Ascending aorta (tissue), 2 donors: ENCODE data around the gene USP24. TPM values are rescaled to one million over a fixed set of nuclear protein-coding genes. Genes with fewer than 3 reads are reported as not detected.
A peak's percentile ranks its signal among the peaks of the same experiment; 100 is the strongest.

Experiments used
- DNase-seq, 2 donors: peaks; one replicate each; pipeline ENCODE4 v3.0.0-alpha.2; 2019; ENCODE audit warnings: low spot score in 2 of 2
- H3K27ac ChIP-seq, 2 donors: fragments of 200-600 bp; sonication (generic); one replicate each; pipeline ENCODE4 v1.5.1; 2016 to 2017; ENCODE audit warnings: mild to moderate bottlenecking in 1 of 2
- H3K27me3 ChIP-seq: fragments of 200-600 bp; sonication (generic); one replicate; pipeline ENCODE4 v1.5.1; 2017
- H3K36me3 ChIP-seq, 2 donors: fragments of 200-600 bp; sonication (generic); one replicate each; pipeline ENCODE4 v1.5.1; 2016
- H3K4me1 ChIP-seq, 2 donors: fragments of 200-600 bp; sonication (generic); one replicate each; pipeline ENCODE4 v1.5.1; 2016 to 2017; ENCODE audit warnings: mild to moderate bottlenecking in 1 of 2
- H3K4me3 ChIP-seq, 2 donors: fragments of 200-600 bp; sonication (generic); one replicate each; pipeline ENCODE4 v1.5.1; 2016 to 2017; ENCODE audit warnings: mild to moderate bottlenecking in 1 of 2
- H3K9me3 ChIP-seq, 2 donors: fragments of 200-600 bp; sonication (generic); one replicate each; pipeline ENCODE4 v1.5.1; 2016
- intact Hi-C: fragments of 100-400 bp; cut with DNase I; formaldehyde crosslinking; loops from one replicate; pipeline ENCODE4 v1.15.1; 2023
- total RNA-seq: library from RNA; depleted of rRNA; stranded (reverse); fragments of >200 nt; gene quantifications from one replicate; pipeline ENCODE4 v1.1.0, GENCODE V29; 2016
- TF ChIP-seq, protein P1 (sequence below), 3 experiments: fragments of 200-600 bp in 2 of 3; fragments of 450-650 bp in 1 of 3; sonication (generic) in 2 of 3; IDR thresholded peaks; one replicate each; pipeline ENCODE4 v1.5.1; 2016 to 2019; ENCODE audit warnings: antibody characterized with exemption in 3 of 3, mild to moderate bottlenecking in 1 of 3, moderate library complexity in 1 of 3

USP24 gene
- total RNA-seq, 1 donor from 2014 or later = 11.2 TPM

DNA sequence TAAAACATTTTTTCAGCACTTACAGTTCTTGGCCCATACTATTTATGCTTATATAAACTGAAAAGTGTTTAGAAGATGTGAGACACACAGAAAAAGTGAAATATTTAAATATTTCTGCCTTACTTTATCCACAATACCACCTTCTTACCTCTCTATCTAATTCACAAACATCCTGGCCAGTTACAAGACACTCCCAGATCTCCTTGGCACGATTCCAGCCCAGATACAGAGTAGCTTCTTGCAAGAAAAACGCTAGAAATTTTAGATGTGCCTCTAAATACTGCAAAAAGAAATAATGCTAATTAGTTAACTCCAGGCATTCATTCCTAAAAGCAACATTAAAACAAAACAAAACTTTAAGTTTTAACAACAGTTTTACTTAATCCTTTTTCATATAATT is 68.4 kb downstream of the USP24 start:
- Histone ChIP-seq H3K9me3 (no peaks in the 10 kb centered on the region), H3K27me3 (no peaks in the 10 kb centered on the region), H3K36me3 (peaks cover 23 to 48% of the 10 kb centered on the region in 2 donors), H3K4me3 (no peak overlapping the region), H3K4me1 (no peaks in the 10 kb centered on the region), H3K27ac (no peak overlapping the region)
- no peak for DNase-seq
- TF ChIP-seq, protein P1, sequence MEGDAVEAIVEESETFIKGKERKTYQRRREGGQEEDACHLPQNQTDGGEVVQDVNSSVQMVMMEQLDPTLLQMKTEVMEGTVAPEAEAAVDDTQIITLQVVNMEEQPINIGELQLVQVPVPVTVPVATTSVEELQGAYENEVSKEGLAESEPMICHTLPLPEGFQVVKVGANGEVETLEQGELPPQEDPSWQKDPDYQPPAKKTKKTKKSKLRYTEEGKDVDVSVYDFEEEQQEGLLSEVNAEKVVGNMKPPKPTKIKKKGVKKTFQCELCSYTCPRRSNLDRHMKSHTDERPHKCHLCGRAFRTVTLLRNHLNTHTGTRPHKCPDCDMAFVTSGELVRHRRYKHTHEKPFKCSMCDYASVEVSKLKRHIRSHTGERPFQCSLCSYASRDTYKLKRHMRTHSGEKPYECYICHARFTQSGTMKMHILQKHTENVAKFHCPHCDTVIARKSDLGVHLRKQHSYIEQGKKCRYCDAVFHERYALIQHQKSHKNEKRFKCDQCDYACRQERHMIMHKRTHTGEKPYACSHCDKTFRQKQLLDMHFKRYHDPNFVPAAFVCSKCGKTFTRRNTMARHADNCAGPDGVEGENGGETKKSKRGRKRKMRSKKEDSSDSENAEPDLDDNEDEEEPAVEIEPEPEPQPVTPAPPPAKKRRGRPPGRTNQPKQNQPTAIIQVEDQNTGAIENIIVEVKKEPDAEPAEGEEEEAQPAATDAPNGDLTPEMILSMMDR (IDR thresholded peaks at IDR 0.05) = no peak
- intact Hi-C loops = no loop called here

DNA sequence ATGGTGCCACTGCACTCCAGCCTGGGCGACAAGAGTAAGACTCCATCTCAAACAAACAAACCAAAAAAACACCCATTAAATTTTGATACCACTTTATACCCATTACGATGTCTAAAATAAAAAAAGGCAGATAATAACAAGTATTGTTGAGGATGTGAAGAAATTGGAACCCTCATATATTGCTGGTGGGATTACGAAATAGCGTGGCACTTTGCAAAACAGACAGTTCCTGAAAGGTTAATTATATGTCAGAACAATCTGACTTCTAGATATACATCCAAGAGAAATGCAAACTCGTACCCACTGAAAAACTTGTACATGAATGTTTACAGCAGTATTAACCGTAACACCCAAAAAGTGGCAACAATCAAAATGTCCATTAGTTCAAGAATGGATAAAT is 70.3 kb downstream of the USP24 start:
- no peaks in the 10 kb centered on the region for H3K27me3 ChIP-seq
- peaks cover 22 to 43% of the 10 kb centered on the region in 2 donors for H3K36me3 ChIP-seq
- intact Hi-C loops = loop anchor here (5.0 kb wide), 2 partner anchors 72 to 1437 kb away; partner anchors contain the start of gene USP24
- TF ChIP-seq, protein P1 (IDR thresholded peaks at IDR 0.05) = no peak
- no peak for DNase-seq
- no peak overlapping the region for H3K4me3 ChIP-seq
- H3K27ac ChIP-seq = no peak overlapping the region
- no peaks in the 10 kb centered on the region for H3K9me3 ChIP-seq
- no peaks in the 10 kb centered on the region for H3K4me1 ChIP-seq

DNA sequence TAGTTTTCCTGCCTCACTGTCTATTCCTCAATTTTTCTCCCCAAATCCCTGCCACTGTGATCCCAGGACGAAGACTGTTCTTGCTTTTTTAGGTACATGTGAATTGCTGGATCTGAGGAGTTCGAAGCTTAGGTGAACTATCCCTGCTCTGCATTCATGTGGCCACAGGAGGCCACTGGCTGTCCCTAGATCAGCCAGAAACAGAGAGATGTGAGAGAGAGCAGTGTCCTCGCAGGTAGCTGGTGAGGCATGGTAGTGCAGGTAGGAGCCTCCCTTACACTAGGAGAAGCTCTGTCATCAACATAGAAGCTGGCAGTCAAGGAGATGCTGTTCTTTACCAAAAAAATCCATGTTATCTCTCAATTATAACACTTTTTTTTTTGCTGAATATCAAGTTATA is 71.5 kb downstream of the USP24 start:
- no peaks in the 10 kb centered on the region for H3K9me3 ChIP-seq
- intact Hi-C loops = loop anchor here (5.0 kb wide), 2 partner anchors 74 to 1439 kb away; partner anchors contain the start of gene USP24
- H3K27ac ChIP-seq = no peak overlapping the region
- peaks cover 22 to 47% of the 10 kb centered on the region in 2 donors for H3K36me3 ChIP-seq
- no peaks in the 10 kb centered on the region for H3K4me1 ChIP-seq
- no peak overlapping the region for H3K4me3 ChIP-seq
- TF ChIP-seq, protein P1 (IDR thresholded peaks at IDR 0.05) = no peak
- H3K27me3 ChIP-seq = no peaks in the 10 kb centered on the region
- DNase-seq = no peak

DNA sequence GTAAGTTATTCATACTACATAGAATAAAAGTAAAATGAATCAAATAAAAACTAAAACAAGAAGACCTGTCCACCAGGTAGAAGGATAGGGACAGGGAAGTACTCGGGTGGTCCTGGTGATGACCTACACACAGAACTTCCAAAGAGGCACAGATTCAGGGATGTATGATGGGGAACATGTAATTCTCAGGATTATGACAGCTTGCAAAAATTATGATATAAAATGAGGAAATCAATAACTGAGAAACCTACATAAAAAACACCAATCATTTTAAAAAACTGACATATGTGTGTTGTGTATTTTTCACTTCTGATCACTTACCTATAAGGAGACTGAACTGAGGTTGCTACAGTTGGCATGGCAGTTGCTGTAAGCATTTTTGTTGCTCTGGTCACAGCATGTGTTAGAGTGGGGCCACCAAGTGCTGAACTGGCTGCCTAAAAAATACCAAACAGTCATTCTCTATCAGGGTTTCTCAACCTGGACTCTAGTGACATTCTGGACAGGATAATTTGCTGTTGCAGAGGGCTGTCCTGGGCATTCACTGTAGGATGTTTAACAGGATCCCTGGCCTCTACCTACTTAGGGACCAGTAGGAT is 73.8 kb downstream of the USP24 start:
- no peak overlapping the region for H3K4me3 ChIP-seq
- peak overlapping the region; percentile 9 to 20 for H3K27ac ChIP-seq
- intact Hi-C loops = loop anchor here (5.0 kb wide), 2 partner anchors 76 to 1441 kb away; partner anchors contain the start of gene USP24
- no peaks in the 10 kb centered on the region for H3K4me1 ChIP-seq
- DNase-seq = no peak
- no peaks in the 10 kb centered on the region for H3K27me3 ChIP-seq
- TF ChIP-seq, protein P1 (IDR thresholded peaks at IDR 0.05) = no peak
- H3K36me3 ChIP-seq = peaks cover 39 to 64% of the 10 kb centered on the region in 2 donors
- H3K9me3 ChIP-seq = no peaks in the 10 kb centered on the region

DNA sequence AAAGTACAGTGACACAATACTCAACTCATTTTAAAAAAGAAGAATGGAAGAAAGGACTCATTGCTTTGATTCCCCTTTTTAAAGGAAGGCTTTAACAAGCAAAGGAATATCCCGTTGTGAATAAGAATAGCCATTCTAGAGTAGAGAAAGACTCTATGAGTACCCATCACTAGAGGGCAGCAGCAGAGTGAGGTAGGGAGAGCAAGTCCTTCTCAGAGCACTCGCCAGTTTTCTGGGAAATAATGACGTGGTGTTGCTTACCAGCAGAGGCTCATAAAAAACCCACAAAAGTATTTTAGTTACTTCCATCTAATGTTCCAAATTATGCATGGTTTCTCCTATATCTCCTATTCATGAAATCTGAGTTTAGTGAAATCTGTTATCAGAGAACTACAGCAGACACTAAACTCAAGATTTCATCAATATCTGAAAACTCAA is 74.6 kb downstream of the USP24 start:
- no peaks in the 10 kb centered on the region for H3K4me1 ChIP-seq
- intact Hi-C loops = loop anchor here (1.0 to 5.0 kb wide), 3 partner anchors 77 to 1442 kb away; partner anchors contain the start of gene USP24
- no peaks in the 10 kb centered on the region for H3K27me3 ChIP-seq
- TF ChIP-seq, protein P1 (IDR thresholded peaks at IDR 0.05) = peak; percentile 65 to 86 (median 76)
- H3K27ac ChIP-seq = peak overlapping the region in 1 of 2 donors; percentile 9
- H3K4me3 ChIP-seq = no peak overlapping the region
- peaks cover 47 to 64% of the 10 kb centered on the region in 2 donors for H3K36me3 ChIP-seq
- DNase-seq = peak in 1 of 2 donors; percentile 85
- no peaks in the 10 kb centered on the region for H3K9me3 ChIP-seq
